LNCAP (cell line): ENCODE results near the gene ADGRL2.

Source experiments
- CTCF ChIP-seq: fragments of 450-650 bp; IDR thresholded peaks from 2 replicates; pipeline ENCODE4 v1.5.1; 2017; ENCODE audit warnings: mild to moderate bottlenecking

Gene ADGRL2

GRCh38 chr1:81978945-81979344 is 178.2 kb downstream of the ADGRL2 start:
- no peak for TF ChIP-seq CTCF

- no peak for TF ChIP-seq CTCF
Measured at GRCh38 chr1:81982523-81982922, 181.8 kb downstream of the ADGRL2 start.

GRCh38 chr1:81989524-81989923 is 188.8 kb downstream of the ADGRL2 start:
- no peak for TF ChIP-seq CTCF

- TF ChIP-seq CTCF: no peak
Measured at GRCh38 chr1:81990241-81990640, 189.5 kb downstream of the ADGRL2 start.

GRCh38 chr1:81998165-81998564 is 197.4 kb downstream of the ADGRL2 start:
- TF ChIP-seq CTCF: no peak

- no peak for TF ChIP-seq CTCF
Measured at GRCh38 chr1:81999364-81999763, 198.6 kb downstream of the ADGRL2 start.

GRCh38 chr1:82000221-82000620 is 199.5 kb downstream of the ADGRL2 start:
- TF ChIP-seq CTCF: no peak

GRCh38 chr1:82001345-82001744 is 200.6 kb downstream of the ADGRL2 start:
- no peak for TF ChIP-seq CTCF
